Measurements from ENCODE around the gene TACO1. TPM values are rescaled to one million over a fixed set of nuclear protein-coding genes. Genes with fewer than 3 reads are reported as not detected.

Gene TACO1
- total and polyA plus RNA-seq, 9 of the 15 experiments (the other 6 are each of a cell fraction or from before 2014, with no cell fraction given), result 10.3 to 41.6 (median 30.9) TPM

DNA sequence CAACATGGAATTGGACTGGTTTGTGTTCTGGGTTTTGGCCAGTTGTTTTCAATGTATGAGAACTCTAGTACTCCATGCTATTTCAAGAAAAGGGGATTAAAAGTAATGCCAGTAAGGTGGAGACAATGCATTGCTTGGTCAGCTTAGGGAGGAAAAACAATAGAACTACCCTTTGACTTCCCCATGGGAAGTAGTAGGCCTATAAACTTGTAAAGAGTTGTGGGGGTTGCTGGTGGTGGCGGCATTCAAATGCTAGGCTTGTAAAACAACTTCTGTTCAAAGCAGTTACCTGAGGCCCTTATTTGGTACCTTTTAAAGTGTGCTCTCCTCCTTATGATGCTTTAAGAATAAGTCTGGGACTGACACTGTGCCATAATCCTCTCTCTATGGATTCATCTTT, 30.9 kb downstream of the TACO1 start:
- POLR2A ChIA-PET, result no interaction called here
- Histone ChIP-seq H3K36me3 (ENCODE audit: control insufficient read depth, insufficient read depth, low read length) (peaks cover 27% of the 10 kb centered on the region), H3K9ac (ENCODE audit: insufficient read depth in 1 of 2, low read depth in 2 of 2, low read length in 2 of 2) (no peak overlapping the region), H3K4me2 (ENCODE audit: insufficient read depth, low read length) (no peak overlapping the region), H3K27ac (ENCODE audit: extremely low read depth, low read depth, low read length) (no peak overlapping the region), H3K9me1 (ENCODE audit: control insufficient read depth, insufficient read depth, low read length) (peaks cover 3% of the 10 kb centered on the region), H2AFZ (ENCODE audit: low read depth, low read length) (no peak overlapping the region), H4K20me1 (replicated peaks; ENCODE audit: control insufficient read depth, insufficient read depth, low read length) (no peaks in the 10 kb centered on the region), H3K4me3 (no peak overlapping the region), H3K79me2 (ENCODE audit: control insufficient read depth, insufficient read depth, low read length) (peaks cover 7% of the 10 kb centered on the region; the same call in 2 of the 3 replicates), H3K9me3 (replicated peaks; ENCODE audit: control insufficient read depth, insufficient read depth, low read depth, low read length) (no peaks in the 10 kb centered on the region), H3K27me3 (ENCODE audit: control insufficient read depth in 2 of 2, insufficient read depth in 2 of 2, low read length in 2 of 2) (no peaks in the 10 kb centered on the region), H3K4me1 (replicated peaks in 1 of 2; ENCODE audit: control insufficient read depth in 2 of 2, insufficient read depth in 2 of 2, low read length in 2 of 2) (peaks cover 3 to 30% of the 10 kb centered on the region in 2 experiments; a peak in 4 of 5 replicates)
- 89% methylated on average over 1 of the region's 1 CpG for WGBS (ENCODE audit: insufficient coverage, low coverage, missing lambda C conversion rate)
- no TSS peak for BruUV-seq (replicated peaks)
- ATAC-seq (no peak), FAIRE-seq (no peak), DNase-seq (ENCODE audit: extremely low read depth in 1 of 4, low spot score in 3 of 4) (no peak)
- in situ Hi-C loops (cut with MboI), result no loop called here
- intact Hi-C loops (cut with micrococcal nuclease), result no loop called here
- TF ChIP-seq POLR2A (conservative IDR thresholded peaks at IDR 0.05), result no peak
- TF ChIP-seq, protein P1, sequence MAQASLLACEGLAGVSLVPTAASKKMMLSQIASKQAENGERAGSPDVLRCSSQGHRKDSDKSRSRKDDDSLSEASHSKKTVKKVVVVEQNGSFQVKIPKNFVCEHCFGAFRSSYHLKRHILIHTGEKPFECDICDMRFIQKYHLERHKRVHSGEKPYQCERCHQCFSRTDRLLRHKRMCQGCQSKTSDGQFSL (CRISPR knock-in tag; IDR thresholded peaks at IDR 0.05), result no peak
- TF ChIP-seq, protein P1 (tag; IDR thresholded peaks at IDR 0.05), result no peak
- no peak for TF ChIP-seq NR2C2 (CRISPR knock-in tag; IDR thresholded peaks at IDR 0.05)
- no peak for TF ChIP-seq NR2C2 (tag; IDR thresholded peaks at IDR 0.05)
- TF ChIP-seq, protein P2, sequence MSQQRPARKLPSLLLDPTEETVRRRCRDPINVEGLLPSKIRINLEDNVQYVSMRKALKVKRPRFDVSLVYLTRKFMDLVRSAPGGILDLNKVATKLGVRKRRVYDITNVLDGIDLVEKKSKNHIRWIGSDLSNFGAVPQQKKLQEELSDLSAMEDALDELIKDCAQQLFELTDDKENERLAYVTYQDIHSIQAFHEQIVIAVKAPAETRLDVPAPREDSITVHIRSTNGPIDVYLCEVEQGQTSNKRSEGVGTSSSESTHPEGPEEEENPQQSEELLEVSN (IDR thresholded peaks at IDR 0.05; ENCODE audit: borderline replicate concordance in 1 of 2, extremely low read depth in 1 of 2, insufficient read depth in 1 of 2, insufficient read length in 1 of 2, low read depth in 1 of 2, low read length in 1 of 2, poor library complexity in 1 of 2, severe bottlenecking in 1 of 2), result no peak
- TF ChIP-seq, protein P3, sequence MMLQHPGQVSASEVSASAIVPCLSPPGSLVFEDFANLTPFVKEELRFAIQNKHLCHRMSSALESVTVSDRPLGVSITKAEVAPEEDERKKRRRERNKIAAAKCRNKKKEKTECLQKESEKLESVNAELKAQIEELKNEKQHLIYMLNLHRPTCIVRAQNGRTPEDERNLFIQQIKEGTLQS (IDR thresholded peaks at IDR 0.05), result no peak
- TF ChIP-seq, protein P3 (CRISPR knock-in tag; conservative IDR thresholded peaks at IDR 0.05), result no peak
- TF ChIP-seq ATF7 (IDR thresholded peaks at IDR 0.05), result no peak
- no peak for TF ChIP-seq POLR2AphosphoS5 (IDR thresholded peaks at IDR 0.05; ENCODE audit: control insufficient read depth, insufficient read depth, low read depth, low read length)
- no peak for TF ChIP-seq RCOR1 (IDR thresholded peaks at IDR 0.05; ENCODE audit: borderline replicate concordance in 1 of 2, low read depth in 2 of 2, low read length in 2 of 2)
- CTCF ChIA-PET (ENCODE audit: low intra/inter-chr PET ratio), result no interaction called here

Data from K562 (cell line).